DMS114 treated with DMSO at 0.1 percent for 48 hours (cell line): Measurements from ENCODE around the gene S100PBP.

ENCODE experiments used
- DNase-seq: peaks from one replicate; lab custom pipeline; 2025; ENCODE audit not compliant: unreplicated experiment; lab: John Stamatoyannopoulos, UW

The S100PBP gene

GRCh38 chr1:32869923-32870614 is 52.6 kb downstream of the S100PBP start:
- no peak for DNase-seq

GRCh38 chr1:32870615-32871363 is 53.3 kb downstream of the S100PBP start, which contains the start of gene FNDC5:
FNDC5 (minus strand) TSS chr1:32870912.
- DNase-seq = no peak

- DNase-seq = no peak
Observed at GRCh38 chr1:32871364-32872191, 54.1 kb downstream of the S100PBP start.

GRCh38 chr1:32872192-32872460 is 54.7 kb downstream of the S100PBP start:
- DNase-seq = no peak

- no peak for DNase-seq
Observed at GRCh38 chr1:32873484-32873883, 56.0 kb downstream of the S100PBP start.

- no peak for DNase-seq
Observed at GRCh38 chr1:32874860-32875752, 57.7 kb downstream of the S100PBP start.

GRCh38 chr1:32876341-32877210 is 59.1 kb downstream of the S100PBP start:
- no peak for DNase-seq

- DNase-seq = no peak
Observed at GRCh38 chr1:32877211-32878110, 60.0 kb downstream of the S100PBP start.

- no peak for DNase-seq
Observed at GRCh38 chr1:32878183-32878582, 60.7 kb downstream of the S100PBP start.

GRCh38 chr1:32878637-32879041 is 61.2 kb downstream of the S100PBP start:
- no peak for DNase-seq

GRCh38 chr1:32881291-32881690 is 63.8 kb downstream of the S100PBP start:
- DNase-seq = no peak

- no peak for DNase-seq
Observed at GRCh38 chr1:32881871-32882850, 64.7 kb downstream of the S100PBP start.

GRCh38 chr1:32883338-32884031 is 66.0 kb downstream of the S100PBP start:
- no peak for DNase-seq

- no peak for DNase-seq
Observed at GRCh38 chr1:32884032-32884372, 66.5 kb downstream of the S100PBP start.

- DNase-seq = no peak
Observed at GRCh38 chr1:32884726-32885125, 67.3 kb downstream of the S100PBP start.

GRCh38 chr1:32885676-32886003 is 68.2 kb downstream of the S100PBP start:
- DNase-seq = no peak
